ENCODE measurements around the gene CHD3. TPM values are rescaled to one million over a fixed set of nuclear protein-coding genes. Genes with fewer than 3 reads are reported as not detected.
"Not testable (repeated sequence)": the region's sequence is repeated elsewhere in the genome, so short reads cannot be mapped to it uniquely, and the experiment has no call there.

The CHD3 gene
- total RNA-seq, 1 donor from 2014 or later, result 77.9 TPM

- peak within 1 kb of the TSS; percentile 81 for H3K4me3 ChIP-seq
- H3K9me3 ChIP-seq, result no peaks in the 10 kb centered on the region
- peak; percentile 92 for DNase-seq
- peaks cover 34% of the 10 kb centered on the region for H3K36me3 ChIP-seq
- peak; percentile 72 to 78 for ATAC-seq
- H3K27ac ChIP-seq, result peak within 1 kb of the TSS; percentile 84
- intact Hi-C loops (cut with DNase I), result no loop called here
- peaks cover 34% of the 10 kb centered on the region for H3K4me1 ChIP-seq
- no peak for TF ChIP-seq CTCF (IDR thresholded peaks at IDR 0.05)
- H3K27me3 ChIP-seq (ENCODE audit: low read depth), result no peaks in the 10 kb centered on the region
Observed at GRCh38 chr17:7857713-7858521, 30.7 kb upstream of the CHD3 start, which contains the start of gene CYB5D1. CYB5D1 (plus strand) TSS chr17:7858003; CDS start chr17:7858135, 132 bp downstream.

- intact Hi-C loops (cut with DNase I), result no loop called here
- Histone ChIP-seq H3K36me3 (peaks cover 28% of the 10 kb centered on the region), H3K27me3 (ENCODE audit: low read depth) (no peaks in the 10 kb centered on the region), H3K9me3 (no peaks in the 10 kb centered on the region), H3K4me1 (peaks cover 38% of the 10 kb centered on the region), H3K27ac (peak overlapping the region; percentile 84), H3K4me3 (peak overlapping the region; percentile 81)
- ATAC-seq (no peak), DNase-seq (peak; percentile 57)
- peak; percentile 22 for TF ChIP-seq CTCF (IDR thresholded peaks at IDR 0.05)
Observed at GRCh38 chr17:7858522-7858810, 30.1 kb upstream of the CHD3 start.

GRCh38 chr17:7859028-7859427, 29.6 kb upstream of the CHD3 start:
- intact Hi-C loops (cut with DNase I), result no loop called here

GRCh38 chr17:7862692-7863437, 25.7 kb upstream of the CHD3 start:
- Histone ChIP-seq H3K9me3 (no peaks in the 10 kb centered on the region), H3K36me3 (peaks cover 12% of the 10 kb centered on the region), H3K4me3 (no peak overlapping the region), H3K27me3 (ENCODE audit: low read depth) (no peaks in the 10 kb centered on the region), H3K4me1 (peaks cover 21% of the 10 kb centered on the region), H3K27ac (no peak overlapping the region)
- intact Hi-C loops (cut with DNase I), result no loop called here
- ATAC-seq, result peak in 1 of 2 donors; percentile 35
- TF ChIP-seq CTCF (IDR thresholded peaks at IDR 0.05), result peak; percentile 83
- DNase-seq, result no peak

More at GRCh38 chr17:7859028-7859427, 29.6 kb upstream of the CHD3 start:
- Histone ChIP-seq H3K27me3 (ENCODE audit: low read depth) (no peaks in the 10 kb centered on the region), H3K36me3 (peaks cover 23% of the 10 kb centered on the region), H3K9me3 (no peaks in the 10 kb centered on the region), H3K4me3 (peak overlapping the region; percentile 81), H3K27ac (no peak overlapping the region), H3K4me1 (peaks cover 38% of the 10 kb centered on the region)
- ATAC-seq (no peak), DNase-seq (no peak)
- no peak for TF ChIP-seq CTCF (IDR thresholded peaks at IDR 0.05)

GRCh38 chr17:7864384-7864783, 24.2 kb upstream of the CHD3 start:
- H3K9me3 ChIP-seq; H3K27me3 ChIP-seq (ENCODE audit: low read depth); intact Hi-C loops (cut with DNase I); ATAC-seq; H3K27ac ChIP-seq; DNase-seq; H3K4me3 ChIP-seq; H3K36me3 ChIP-seq: not testable (repeated sequence)
- peaks cover 22% of the 10 kb centered on the region for H3K4me1 ChIP-seq
